ENCODE measurements around the gene ZBTB4. TPM values are rescaled to one million over a fixed set of nuclear protein-coding genes. Genes with fewer than 3 reads are reported as not detected.

The ZBTB4 gene
- total and polyA plus RNA-seq, 9 of the 15 experiments (the other 6 are each of a cell fraction or from before 2014, with no cell fraction given) = 0.92 to 6.9 (median 3.3) TPM

GRCh38 chr17:7475764-7476422 lies 3.5 kb downstream of the ZBTB4 start (continued):
- TF ChIP-seq CC2D1A (IDR thresholded peaks at IDR 0.05) (no peak), NCOA6 (IDR thresholded peaks at IDR 0.05) (no peak), POLR2A (conservative IDR thresholded peaks at IDR 0.05) (no peak), FOXP1 (CRISPR knock-in tag; IDR thresholded peaks at IDR 0.05) (no peak), E2F5 (CRISPR knock-in tag; IDR thresholded peaks at IDR 0.05) (no peak), POLR2G (IDR thresholded peaks at IDR 0.05; ENCODE audit: low read depth, low read length) (no peak), HSF4 (CRISPR knock-in tag; IDR thresholded peaks at IDR 0.05; ENCODE audit: borderline replicate concordance) (no peak), TAF7 (tag; IDR thresholded peaks at IDR 0.05) (no peak), HNRNPH1 (optimal IDR thresholded peaks at IDR 0.05; ENCODE audit: low read depth, low read length) (no peak), GTF2F1 (IDR thresholded peaks at IDR 0.05; ENCODE audit: low read depth, low read length) (no peak), CHD1 (IDR thresholded peaks at IDR 0.05; ENCODE audit: low read length) (no peak), NR0B1 (IDR thresholded peaks at IDR 0.05; ENCODE audit: partially characterized antibody) (no peak), XRCC3 (IDR thresholded peaks at IDR 0.05) (no peak), TAF1 (IDR thresholded peaks at IDR 0.05; ENCODE audit: control insufficient read depth, extremely low read depth, insufficient read depth, low read length, severe bottlenecking) (no peak), GABPA (tag; conservative IDR thresholded peaks at IDR 0.05; ENCODE audit: low read depth) (no peak), ZNF778 (CRISPR knock-in tag; IDR thresholded peaks at IDR 0.05) (no peak), TBL1XR1 (IDR thresholded peaks at IDR 0.05; ENCODE audit: low read length in 2 of 2) (no peak), POLR3G (IDR thresholded peaks at IDR 0.05; ENCODE audit: extremely low read depth, insufficient read length, insufficient replicate concordance) (no peak), ZC3H4 (CRISPR knock-in tag; IDR thresholded peaks at IDR 0.05; ENCODE audit: borderline replicate concordance) (no peak)
- TF ChIP-seq, protein P1, sequence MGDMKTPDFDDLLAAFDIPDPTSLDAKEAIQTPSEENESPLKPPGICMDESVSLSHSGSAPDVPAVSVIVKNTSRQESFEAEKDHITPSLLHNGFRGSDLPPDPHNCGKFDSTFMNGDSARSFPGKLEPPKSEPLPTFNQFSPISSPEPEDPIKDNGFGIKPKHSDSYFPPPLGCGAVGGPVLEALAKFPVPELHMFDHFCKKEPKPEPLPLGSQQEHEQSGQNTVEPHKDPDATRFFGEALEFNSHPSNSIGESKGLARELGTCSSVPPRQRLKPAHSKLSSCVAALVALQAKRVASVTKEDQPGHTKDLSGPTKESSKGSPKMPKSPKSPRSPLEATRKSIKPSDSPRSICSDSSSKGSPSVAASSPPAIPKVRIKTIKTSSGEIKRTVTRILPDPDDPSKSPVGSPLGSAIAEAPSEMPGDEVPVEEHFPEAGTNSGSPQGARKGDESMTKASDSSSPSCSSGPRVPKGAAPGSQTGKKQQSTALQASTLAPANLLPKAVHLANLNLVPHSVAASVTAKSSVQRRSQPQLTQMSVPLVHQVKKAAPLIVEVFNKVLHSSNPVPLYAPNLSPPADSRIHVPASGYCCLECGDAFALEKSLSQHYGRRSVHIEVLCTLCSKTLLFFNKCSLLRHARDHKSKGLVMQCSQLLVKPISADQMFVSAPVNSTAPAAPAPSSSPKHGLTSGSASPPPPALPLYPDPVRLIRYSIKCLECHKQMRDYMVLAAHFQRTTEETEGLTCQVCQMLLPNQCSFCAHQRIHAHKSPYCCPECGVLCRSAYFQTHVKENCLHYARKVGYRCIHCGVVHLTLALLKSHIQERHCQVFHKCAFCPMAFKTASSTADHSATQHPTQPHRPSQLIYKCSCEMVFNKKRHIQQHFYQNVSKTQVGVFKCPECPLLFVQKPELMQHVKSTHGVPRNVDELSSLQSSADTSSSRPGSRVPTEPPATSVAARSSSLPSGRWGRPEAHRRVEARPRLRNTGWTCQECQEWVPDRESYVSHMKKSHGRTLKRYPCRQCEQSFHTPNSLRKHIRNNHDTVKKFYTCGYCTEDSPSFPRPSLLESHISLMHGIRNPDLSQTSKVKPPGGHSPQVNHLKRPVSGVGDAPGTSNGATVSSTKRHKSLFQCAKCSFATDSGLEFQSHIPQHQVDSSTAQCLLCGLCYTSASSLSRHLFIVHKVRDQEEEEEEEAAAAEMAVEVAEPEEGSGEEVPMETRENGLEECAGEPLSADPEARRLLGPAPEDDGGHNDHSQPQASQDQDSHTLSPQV (IDR thresholded peaks at IDR 0.05) = peak; percentile 45; the same call in 1 of the 2 replicates
